Renal cortical epithelial cell (primary cell): ENCODE measurements around the gene UFD1. TPM values are rescaled to one million over a fixed set of nuclear protein-coding genes. Genes with fewer than 3 reads are reported as not detected.

Source experiments
- DNase-seq: peaks from one replicate; pipeline ENCODE4 v3.0.0-alpha.2; 2011; ENCODE audit warnings: low read depth
- total RNA-seq: library from RNA; depleted of rRNA; stranded (reverse); fragments of >200 nt; gene quantifications from 2 replicates; pipeline ENCODE4 v1.2.3, GENCODE V29; 2014

Gene UFD1
- total RNA-seq, 1 donor from 2014 or later = 44.9 TPM

DNA sequence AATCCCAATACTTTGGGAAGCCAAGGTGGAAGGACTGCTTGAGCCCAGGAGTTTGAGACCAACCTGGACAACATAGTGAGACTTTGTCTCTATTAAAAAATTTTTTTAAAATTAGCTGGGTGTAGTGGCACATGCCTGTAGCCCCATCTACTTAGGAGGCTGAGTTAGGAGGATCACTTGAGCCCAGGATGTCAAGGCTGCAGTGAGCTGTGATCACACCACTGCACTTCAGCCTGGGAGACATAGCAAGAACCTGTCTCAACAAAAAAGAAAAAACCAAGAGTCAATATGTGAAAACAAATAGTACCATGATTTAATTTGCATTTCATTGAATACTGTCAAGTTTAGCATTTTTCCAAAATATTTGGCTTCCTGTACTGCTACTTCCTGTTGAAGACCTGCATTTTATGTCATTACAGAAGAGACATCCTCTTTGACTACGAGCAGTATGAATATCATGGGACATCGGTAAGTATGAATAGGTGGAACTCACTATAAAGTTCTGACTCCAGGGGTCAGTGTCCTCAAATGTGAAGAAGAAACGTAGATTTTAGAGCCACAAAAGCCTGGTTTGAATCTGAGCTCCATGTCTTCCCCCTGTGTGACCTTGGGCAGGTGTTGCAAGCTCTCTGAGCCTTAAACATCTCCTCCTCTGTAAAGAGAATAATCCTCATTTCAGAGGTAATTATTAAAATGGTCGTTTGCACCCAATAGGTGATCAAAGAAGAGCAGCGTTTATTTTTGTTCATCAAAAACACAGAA is 16.8 kb upstream of the UFD1 start:
- DNase-seq = peak; percentile 19

DNA sequence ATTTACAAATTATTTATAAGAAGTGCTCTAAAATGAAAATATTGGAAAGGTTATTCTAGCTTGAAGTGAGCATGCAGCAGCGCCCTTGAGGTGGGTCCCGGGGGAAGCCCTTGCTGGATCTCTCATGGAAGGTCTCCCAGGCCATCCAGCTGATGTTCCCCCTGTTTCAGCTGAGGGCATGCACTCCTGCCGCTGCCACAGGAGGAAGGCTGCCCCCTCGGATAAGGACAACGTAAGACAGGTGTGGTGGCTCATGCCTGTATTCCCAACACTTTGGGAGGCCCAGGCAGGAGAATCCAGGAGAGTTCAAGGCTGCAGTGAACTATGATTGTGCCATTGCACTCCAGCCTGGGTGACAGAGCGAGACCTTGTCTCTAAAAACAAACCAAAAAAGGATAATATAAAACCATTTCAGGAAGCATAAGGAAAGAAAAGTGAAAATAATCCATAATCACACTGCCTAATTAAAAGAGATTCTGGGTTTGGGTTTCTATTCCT is 15.7 kb upstream of the UFD1 start:
- no peak for DNase-seq

DNA sequence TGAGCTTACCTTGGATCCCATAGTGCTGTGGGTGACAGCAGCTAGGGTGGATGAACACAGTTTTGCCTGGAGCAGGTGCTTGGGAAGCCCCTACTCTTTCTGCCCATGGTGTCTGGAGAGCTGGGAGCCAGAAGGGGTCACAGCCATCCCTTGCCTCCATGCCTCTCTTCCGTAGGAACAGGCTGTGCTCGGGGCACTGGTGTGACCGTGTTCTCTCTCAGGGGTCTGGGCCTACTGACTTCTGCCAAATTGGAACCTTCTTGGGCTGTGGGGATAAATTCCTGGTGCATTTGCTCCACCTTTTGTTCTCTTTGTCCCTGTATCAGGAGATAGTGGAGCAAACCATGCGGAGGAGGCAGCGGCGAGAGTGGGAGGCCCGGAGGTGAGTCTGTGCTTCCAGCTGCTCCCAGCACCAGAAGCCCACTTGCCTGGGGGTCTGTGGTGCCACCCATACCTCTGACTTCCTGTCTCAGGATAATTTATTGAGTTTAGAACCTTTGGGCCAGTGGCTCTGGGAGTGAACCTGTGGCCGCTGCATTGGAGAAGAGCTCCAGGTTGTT is 15.1 kb upstream of the UFD1 start:
- no peak for DNase-seq

DNA sequence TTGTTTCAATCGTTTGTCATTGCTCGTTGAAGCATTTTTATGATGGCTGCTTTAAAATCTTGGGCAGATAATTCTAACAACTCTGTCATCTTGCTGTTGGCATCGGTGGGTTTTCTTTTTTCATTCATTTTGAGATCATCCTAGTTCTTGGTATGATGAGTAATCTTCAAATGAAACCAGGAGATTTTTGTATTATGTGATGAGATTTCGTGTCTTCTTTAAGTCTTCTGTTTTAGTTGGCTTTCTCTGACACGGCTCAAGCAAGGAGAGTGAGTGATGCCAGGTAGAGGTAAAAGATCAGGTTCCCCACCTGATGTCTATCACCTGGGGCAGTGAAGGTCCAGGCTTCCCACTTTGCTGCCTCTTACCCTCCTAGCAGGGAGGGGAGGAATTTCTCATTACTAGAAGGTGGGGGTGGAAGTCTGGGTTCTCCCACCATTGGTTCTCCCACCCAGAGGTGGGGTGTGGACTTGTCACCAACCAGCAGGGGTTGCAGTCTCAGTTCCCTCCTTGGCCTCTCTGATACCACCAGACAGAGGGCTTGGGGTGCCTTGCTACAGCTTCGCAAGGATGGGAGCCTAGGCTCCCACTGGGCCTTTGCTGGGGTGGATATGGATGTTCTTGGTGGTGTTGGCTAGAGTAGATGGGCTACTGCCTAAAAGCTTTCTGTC is 13.6 kb upstream of the UFD1 start:
- no peak for DNase-seq

DNA sequence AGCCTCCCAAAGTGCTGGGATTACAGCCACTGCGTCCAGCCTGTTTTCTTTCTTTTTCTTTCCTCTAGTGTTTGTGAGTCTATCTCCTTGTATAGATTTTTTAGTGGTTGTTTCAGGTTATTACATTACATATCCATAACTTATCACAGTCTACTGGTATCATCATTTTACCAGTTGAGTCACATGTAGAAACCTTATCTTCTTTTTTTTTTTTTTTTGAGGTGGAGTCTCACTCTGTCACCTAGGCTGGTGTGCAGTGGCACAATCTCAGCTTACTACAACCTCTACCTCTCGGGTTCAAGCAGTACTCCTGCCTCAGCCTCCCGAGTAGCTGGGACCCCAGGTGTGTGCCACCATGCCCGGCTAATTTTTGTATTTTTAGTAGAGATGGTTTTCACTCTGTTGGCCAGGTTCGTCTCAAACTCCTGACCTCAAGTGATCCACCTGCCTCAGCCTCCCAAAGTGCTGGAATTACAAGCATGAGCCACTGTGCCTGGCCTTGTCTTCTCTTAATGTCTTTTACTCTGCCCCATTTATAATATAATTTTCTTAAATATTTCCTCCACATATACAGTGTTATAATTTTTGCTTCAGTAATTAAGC is 11.7 kb upstream of the UFD1 start:
- no peak for DNase-seq

DNA sequence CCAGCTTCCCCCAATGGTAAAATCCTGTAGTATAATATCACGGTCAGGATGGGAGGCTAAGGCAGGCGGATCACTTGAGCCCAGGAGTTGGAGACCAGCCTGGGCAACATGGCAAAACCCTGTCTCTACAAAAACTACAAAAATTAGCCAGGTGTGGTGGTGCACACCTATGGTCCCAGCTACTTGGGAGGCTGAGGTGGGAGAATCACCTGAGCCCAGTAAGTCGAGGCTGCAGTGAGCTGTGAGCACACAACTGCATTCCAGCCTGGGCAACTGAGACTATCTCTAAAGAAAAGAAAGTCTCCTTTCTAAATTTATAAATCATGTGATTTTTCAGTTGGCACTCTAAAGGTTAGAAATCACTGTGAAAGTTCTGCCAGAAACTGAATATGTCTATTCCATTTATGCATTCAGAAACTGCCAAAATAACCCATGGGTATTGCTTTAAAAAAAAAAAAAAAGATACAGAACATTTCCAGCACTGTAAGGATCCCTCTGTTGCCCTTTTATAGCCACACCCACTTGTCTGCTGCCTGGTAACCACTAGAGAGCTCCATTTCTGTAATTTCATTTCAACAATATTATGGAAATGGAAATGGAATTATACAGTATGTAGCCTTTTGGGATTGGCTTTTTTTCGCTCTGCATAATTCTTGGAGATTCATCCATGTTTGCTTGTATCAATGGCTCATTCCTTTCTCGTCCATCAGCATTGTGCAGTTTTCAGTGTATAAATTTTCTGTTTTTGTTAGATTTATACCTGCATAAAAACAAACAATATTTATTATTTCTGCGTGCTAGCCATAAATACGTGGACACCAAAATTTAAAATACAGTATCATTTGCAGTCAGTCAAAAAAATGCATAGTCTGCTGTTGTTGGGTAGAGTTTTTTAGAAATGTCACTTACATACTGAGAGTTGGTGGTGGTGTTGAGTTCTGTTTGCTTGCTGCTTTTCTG is 10.2 kb upstream of the UFD1 start:
- no peak for DNase-seq

DNA sequence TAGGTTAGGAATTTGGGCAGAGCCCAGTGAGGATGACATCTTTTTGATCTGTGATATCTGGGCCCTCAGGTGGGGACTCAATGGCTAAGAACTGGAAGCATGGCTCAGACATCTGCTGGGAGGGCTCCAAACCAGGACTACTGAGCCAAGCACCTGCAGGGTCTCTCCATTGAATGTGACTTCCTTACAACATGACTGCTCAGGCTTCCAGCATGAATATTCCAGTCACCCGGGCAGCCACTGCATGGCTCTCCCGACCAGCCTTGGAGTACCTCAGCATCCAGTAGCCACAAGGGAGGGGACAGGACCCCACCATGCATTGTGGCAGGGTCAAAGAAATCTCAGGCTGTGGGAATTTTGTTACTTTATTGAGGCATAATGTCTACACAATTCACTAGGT is 9.3 kb upstream of the UFD1 start:
- no peak for DNase-seq

DNA sequence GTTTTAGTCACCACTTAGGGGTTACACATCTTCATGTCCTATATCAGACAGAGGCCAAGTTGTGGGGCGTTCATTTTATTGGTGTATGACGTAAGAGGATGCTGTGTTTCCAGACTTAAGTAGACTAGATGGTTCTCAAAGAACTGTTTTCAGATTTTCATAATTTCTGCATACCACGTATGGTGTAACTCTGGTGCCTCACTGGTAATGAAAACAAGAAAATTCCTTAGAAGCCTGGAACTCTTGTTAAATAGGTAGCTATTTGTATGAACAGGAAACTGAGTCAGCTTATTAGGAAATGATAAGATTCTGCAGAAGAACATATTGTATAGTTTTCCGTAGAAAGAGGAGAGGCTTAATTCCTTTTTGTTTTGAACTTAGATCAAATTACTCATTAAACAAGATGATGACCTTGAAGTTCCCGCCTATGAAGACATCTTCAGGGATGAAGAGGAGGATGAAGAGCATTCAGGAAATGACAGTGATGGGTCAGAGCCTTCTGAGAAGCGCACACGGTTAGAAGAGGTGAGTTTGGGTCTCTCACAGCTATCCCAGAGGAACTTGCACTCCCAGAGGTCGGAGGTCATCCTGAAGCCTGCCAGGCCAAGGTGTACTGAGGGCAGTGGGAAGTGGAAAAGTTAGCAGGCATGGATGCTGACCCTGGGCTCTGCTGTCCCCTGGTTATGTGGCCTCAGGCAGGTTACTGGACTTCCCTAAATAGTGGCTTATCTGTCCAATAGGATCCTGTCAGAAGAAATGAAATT is 4.7 kb upstream of the UFD1 start:
- no peak for DNase-seq

DNA sequence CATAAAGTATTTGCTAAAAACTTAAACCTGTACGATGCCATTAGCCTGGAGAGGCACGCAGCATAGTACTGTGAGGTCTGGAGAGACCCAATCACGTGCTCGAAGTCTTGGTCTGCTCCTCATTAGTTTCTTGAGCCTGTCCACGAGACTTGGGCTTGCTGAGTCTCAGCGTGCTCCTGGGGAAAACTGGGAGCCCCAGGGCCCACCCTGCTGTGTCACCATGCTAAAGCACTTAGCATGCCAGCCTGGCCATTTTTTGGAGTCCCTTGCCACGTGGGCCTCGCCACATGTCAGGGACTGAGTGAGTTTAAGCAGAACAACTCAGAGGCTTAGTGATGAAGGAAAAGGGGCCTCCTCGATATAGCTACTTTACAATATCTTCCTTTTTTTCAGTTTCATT is 3.3 kb upstream of the UFD1 start:
- no peak for DNase-seq

DNA sequence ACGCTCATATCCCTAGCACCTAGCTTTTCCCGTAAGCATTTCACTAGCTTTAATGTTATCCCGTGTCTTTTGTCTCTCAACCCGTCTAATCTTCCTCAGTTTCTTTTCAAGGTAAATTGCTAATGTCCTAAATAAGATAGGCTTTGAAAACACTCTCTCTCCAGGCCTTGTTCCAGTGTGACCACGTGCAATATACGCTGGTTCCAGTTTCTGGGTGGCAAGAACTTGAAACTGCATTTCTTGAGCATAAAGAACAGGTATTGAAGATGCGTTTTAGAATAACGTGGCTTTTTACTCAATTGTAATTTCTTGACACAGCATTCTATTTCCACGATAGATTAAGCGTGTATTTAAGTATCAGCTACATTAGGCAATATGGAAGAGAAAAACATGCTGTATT is 1.8 kb upstream of the UFD1 start:
- no peak for DNase-seq

DNA sequence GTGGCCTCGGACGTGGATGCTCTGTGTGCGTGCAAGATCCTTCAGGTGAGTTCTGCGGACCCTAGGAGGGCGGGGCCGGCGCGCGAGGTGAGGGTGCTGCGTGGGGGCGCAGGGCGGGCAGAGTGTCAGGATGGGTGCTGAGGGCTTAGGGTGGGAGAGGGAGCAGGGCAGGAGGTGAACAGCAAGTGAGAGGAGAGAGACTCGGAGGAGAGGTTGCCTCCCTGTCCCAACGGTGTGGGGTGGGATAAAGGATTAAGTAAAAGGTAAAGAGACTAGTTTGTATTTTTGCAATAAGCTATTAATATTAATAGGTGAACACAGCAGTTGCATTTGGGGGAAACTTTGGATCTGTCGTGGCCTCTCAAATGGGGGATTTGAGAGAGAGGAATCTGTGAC is 1.2 kb upstream of the UFD1 start:
- DNase-seq = no peak

DNA sequence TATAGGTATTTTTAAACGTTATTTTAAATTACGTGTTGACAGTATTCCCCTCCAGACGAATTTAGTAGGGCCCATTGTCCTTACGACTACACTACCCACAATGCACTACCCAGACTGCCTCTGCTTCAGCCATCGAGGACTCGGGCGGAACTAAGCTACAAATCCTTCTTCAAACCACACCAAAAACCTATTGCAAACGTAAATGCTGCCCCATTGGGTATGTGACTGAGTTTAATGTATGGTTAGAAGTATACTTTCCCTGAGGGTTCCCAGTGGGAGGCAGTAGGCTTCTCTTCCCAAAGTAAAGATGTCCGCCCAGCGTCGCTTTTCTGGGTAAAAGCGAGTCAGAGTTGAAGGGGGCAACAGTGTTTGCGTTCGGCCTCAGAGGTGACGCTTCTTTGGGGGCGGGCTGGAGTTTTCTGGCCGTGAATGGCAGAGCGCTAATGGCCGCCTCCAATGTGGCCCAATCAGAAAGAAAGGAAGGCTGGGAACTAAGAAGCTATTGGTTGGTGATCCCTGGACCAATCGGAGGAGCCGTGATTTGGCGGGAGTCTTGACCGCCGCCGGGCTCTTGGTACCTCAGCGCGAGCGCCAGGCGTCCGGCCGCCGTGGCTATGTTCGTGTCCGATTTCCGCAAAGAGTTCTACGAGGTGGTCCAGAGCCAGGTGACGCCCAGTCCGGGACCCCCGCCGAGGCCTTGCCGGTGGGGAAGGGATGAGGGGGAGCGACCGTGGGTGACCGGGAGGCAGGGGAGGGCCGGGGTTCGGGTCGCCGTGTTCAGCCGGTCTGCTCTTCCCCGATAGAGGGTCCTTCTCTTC is 571 bp upstream of the UFD1 start, which contains the start of gene CDC45:
TSS of gene CDC45 (plus strand) at position 566 of the 818 bp plus-strand sequence. CDS start at position 615, 49 bp downstream.
- DNase-seq = peak; percentile 97

DNA sequence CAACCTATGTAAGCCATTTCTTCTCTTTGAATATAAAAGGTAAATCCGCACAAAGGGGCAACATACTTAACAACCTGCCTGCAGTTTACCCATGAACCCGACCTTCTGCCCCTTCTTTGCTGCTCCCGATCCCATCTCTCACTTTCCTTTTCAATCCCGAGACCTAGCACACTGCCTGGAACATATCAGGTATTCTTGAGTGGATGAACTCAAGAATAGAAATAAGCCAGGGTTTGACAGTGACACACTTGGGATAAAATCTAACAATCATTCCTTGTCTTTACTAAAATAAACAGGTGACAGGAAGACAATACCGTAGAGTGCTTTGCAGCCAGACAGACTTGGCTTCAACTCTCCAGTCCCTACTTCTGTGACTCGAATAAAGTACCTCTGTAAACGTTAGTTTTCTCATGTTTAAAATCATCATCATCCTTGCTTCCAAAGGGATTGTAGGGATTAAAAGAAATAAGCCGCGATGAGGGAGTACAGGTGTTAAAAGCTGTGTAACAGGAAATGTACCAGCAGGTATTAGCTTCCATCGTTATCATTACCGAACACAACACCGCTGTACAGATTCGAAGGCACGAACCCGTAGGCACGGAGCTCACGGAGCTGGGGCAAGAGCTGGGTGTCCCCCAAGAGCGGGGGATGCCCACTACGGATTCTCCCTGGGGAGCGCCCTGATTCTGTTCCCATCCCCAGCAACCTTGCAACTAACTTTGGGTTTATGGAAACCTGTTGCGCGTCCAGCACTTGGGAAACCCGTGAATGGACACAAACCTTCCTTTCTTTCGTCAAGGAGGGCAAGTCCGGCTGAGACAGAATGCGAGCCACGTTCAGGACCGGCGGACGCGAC is 720 bp downstream of the UFD1 start:
- DNase-seq = no peak

DNA sequence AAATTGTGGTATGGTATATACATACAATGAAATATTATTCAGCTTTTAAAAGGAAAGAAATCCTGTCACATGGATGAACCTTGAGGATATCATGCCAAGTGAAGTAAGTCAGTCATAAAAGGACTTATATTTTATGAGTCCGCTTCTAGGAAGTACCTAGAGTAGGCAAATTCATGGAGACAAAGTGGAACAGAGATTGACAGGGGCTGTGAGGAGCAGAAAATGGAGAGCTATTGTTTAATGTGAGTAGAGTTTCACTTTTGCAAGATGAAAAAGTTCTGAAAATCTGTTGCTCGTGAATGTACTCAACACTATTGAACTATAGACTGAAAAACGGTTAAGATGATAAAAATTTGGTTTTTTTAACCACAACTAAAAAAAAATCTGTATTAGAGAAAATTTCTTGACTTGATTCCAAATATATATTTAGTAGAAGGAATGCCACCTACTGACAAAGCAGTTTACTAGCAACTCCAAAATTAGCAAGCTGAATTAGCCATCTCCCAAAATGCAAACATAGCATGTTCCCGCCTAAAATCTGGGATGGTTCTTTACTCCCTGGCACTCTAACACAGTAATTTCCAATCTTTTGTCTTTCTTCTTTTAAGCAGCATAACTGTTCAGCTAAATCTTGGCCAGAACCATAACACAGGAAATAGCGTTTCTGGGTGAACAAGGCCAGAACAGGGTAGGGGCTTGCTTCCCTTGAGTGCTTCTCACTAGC is 1.5 kb downstream of the UFD1 start:
- DNase-seq = peak; percentile 15

DNA sequence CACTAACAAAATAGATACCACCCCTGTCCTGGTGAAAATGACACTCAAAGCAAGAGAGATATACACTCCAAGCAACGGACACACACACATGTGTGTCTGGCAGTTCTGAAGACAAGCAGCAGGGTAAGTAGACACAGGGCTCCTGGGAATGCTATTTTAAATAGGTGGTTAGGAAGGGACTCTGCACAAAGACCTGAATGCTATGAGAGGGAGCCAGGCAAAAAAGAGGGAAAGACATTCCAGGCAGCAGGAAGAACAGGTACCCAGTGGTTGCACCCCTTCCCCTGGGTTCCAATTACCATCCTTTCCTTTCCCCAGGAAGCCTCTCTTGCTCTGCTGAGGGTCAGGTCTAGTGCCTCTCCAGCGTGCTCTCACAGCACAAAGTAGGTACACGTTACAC is 3.0 kb downstream of the UFD1 start:
- no peak for DNase-seq

DNA sequence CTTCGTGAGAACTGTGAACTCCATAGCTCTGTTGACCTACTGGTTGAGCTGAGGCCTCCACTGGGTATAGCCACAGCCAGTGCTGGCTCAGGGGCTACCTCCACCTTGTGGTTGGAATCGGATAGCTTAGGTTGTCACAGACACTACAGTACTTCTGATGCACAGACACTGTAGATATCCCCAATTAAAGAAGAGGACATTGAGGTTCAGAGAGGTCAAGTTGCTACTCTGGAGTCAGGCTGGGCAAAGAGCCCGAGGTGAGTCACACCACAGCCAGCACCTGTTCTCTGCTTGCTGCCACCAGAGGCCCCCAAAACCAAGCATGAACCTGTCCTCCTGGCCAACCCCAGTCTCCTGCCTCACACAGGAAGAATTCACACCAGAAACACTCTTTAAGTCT is 5.4 kb downstream of the UFD1 start:
- DNase-seq = no peak

DNA sequence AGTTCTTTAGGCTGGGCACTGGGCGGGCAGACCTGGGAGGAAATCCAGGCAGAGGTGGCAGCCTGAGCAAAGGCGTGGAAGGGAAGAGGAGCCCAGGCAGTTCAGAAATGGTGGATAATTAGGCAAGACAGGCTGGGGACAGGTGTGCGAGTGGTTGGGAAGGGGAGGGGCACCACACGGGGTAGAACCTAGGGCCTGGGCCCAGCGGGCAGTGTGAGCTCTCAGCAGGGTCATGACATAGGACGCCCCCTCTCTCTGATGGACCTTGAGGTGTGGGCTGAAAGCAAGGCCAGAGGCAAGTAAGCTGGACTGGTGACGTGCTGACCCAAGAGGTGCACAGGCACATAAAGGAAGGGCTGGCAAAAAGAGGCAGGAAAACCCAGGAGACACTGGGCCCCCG is 6.8 kb downstream of the UFD1 start:
- no peak for DNase-seq

DNA sequence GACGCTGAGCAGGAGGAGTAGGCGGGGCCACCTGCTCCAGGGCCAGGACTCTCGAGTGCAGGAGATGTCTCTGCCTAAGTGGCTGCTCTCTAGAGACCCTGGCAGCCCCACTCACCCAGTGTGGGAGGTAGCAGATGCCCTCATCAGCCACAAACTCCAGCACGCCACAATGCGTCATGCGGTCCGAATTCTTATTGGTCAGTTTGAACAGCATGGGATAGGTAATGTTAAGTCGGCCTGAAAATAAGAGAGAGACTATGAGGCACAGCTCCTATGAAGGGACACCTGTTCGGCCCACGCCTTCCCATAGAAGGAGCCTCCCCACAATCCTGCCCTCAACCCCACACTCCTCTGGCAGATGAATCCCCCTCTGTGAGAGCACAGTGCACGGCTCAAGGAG is 7.4 kb downstream of the UFD1 start:
- DNase-seq = no peak
